Astrocyte of the spinal cord (primary cell): ENCODE data around the gene GGNBP2.

Experiments
- DNase-seq: peaks from one replicate; pipeline ENCODE4 v3.0.0; 2011; ENCODE audit warnings: low read depth, low spot score
- H3K4me3 ChIP-seq: 2 replicates; pipeline ENCODE4 v1.5.1; 2011; ENCODE audit warnings: low read depth, mild to moderate bottlenecking, low read length, moderate library complexity
- CTCF ChIP-seq: IDR thresholded peaks from 2 replicates; pipeline ENCODE4 v1.5.1; 2012; ENCODE audit warnings: low read depth, mild to moderate bottlenecking, low read length, inconsistent platforms
- in situ Hi-C: cut with HindIII; loops from 2 replicates; pipeline ENCODE4 v1.10.0; 2017; ENCODE audit warnings: low sequenced_read_pairs

The GGNBP2 gene

GRCh38 chr17:36632916-36633771 lies 88.4 kb downstream of the GGNBP2 start:
- no peak for TF ChIP-seq CTCF
- in situ Hi-C loops = no loop called here
- no peak overlapping the region for H3K4me3 ChIP-seq
- no peak for DNase-seq
